ENCODE measurements around the gene PLEKHG1. TPM values are rescaled to one million over a fixed set of nuclear protein-coding genes. Genes with fewer than 3 reads are reported as not detected.

PLEKHG1 gene
- total and polyA plus RNA-seq, 8 donors: 1.3 to 6.4 (median 2.6) TPM

DNA sequence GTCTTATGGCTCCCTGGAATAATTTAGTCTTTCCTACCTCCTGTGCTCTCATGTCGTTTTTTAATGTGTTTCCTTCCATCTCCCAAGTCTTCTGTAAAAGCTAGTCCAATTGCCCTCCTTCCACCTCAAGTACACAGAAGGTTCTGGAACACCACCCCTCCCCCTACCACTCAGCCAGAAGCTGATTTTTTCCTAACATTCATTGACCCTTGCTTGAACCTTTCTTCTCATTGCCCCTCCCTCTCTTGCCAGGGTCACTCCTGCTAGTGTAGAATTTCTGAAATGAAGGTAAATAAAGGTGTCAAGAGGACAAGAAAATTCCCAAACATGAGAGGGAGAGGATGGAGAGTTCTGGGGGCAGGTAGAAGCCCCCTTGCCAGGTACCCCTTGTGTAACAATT, 38.6 kb downstream of the PLEKHG1 start:
- intact Hi-C loops (cut with DNase I): no loop called here
- DNase-seq (no peak), ATAC-seq (no peak), FAIRE-seq (no peak)
- Histone ChIP-seq H3K27ac (no peak overlapping the region), H3K9me3 (no peaks in the 10 kb centered on the region), H3K4me1 (peaks cover 0 to 8% (median 0%) of the 10 kb centered on the region in 3 donors), H3K4me3 (no peak overlapping the region), H3K27me3 (no peaks in the 10 kb centered on the region), H3K36me3 (no peaks in the 10 kb centered on the region)
- WGBS, 2 donors: 58 to 67% methylated on average over 1 of the region's 1 CpG
- TF ChIP-seq, protein P1, sequence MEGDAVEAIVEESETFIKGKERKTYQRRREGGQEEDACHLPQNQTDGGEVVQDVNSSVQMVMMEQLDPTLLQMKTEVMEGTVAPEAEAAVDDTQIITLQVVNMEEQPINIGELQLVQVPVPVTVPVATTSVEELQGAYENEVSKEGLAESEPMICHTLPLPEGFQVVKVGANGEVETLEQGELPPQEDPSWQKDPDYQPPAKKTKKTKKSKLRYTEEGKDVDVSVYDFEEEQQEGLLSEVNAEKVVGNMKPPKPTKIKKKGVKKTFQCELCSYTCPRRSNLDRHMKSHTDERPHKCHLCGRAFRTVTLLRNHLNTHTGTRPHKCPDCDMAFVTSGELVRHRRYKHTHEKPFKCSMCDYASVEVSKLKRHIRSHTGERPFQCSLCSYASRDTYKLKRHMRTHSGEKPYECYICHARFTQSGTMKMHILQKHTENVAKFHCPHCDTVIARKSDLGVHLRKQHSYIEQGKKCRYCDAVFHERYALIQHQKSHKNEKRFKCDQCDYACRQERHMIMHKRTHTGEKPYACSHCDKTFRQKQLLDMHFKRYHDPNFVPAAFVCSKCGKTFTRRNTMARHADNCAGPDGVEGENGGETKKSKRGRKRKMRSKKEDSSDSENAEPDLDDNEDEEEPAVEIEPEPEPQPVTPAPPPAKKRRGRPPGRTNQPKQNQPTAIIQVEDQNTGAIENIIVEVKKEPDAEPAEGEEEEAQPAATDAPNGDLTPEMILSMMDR (IDR thresholded peaks at IDR 0.05): no peak

DNA sequence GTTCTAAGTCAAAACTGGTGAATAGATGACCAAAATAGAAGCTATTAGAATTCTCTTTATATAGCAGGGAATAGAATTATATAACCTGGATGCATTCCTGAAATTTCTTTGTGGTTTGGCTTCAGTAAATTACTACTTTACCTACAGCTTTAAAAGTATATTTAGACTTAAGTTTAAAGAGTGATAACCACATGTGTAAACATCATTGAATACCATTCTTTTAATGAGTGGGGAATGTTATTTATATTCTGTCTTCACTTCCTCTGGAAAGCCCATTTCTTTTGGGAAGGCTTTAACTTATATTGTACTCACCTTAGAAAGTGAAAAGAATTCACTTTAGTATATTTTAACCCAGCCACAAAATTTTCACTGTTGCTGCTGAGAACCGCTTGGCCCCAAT, 39.1 kb downstream of the PLEKHG1 start:
- Histone ChIP-seq H3K4me3 (no peak overlapping the region), H3K9me3 (no peaks in the 10 kb centered on the region), H3K27me3 (no peaks in the 10 kb centered on the region), H3K36me3 (no peaks in the 10 kb centered on the region), H3K27ac (no peak overlapping the region), H3K4me1 (peaks cover 0 to 8% (median 0%) of the 10 kb centered on the region in 3 donors)
- 96 to 100% methylated on average over 1 of the region's 1 CpG for WGBS, 2 donors
- intact Hi-C loops (cut with DNase I): no loop called here
- ATAC-seq (no peak), FAIRE-seq (no peak), DNase-seq (no peak)
- TF ChIP-seq, protein P1 (IDR thresholded peaks at IDR 0.05): no peak

DNA sequence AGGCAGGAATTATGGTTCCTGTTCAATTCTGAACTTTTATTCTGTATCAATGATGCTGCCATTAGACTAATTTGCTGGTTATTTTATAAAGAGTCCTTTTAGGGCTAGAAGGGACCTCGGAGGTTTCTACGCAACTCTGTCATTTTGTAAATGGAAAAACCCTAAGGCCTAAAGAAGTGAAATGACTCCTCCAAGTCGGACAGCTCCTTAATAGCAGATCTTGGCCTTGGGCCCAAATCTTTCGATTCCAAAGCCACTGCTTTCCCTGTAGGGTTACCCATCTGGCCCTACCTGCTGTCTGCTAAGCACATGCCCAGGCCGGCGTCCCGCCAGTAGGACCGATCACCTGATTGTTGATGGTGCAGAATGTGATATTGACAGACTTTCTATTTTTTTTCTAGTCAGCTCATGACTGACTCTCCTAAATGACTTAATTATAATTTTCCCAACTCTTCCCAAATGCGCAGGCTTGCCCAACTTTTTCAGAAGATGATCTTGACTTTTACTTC, 40.2 kb downstream of the PLEKHG1 start:
- no peak for FAIRE-seq
- no peak overlapping the region for H3K4me3 ChIP-seq
- H3K36me3 ChIP-seq: no peaks in the 10 kb centered on the region
- no peak overlapping the region for H3K27ac ChIP-seq
- H3K9me3 ChIP-seq: no peaks in the 10 kb centered on the region
- ATAC-seq: no peak
- H3K4me1 ChIP-seq: peaks cover 0 to 8% (median 0%) of the 10 kb centered on the region in 3 donors
- intact Hi-C loops (cut with DNase I): no loop called here
- TF ChIP-seq, protein P1 (IDR thresholded peaks at IDR 0.05): no peak
- no peak for DNase-seq
- no peaks in the 10 kb centered on the region for H3K27me3 ChIP-seq
- 91 to 93% methylated on average over 9 of the region's 9 CpGs for WGBS, 2 donors

DNA sequence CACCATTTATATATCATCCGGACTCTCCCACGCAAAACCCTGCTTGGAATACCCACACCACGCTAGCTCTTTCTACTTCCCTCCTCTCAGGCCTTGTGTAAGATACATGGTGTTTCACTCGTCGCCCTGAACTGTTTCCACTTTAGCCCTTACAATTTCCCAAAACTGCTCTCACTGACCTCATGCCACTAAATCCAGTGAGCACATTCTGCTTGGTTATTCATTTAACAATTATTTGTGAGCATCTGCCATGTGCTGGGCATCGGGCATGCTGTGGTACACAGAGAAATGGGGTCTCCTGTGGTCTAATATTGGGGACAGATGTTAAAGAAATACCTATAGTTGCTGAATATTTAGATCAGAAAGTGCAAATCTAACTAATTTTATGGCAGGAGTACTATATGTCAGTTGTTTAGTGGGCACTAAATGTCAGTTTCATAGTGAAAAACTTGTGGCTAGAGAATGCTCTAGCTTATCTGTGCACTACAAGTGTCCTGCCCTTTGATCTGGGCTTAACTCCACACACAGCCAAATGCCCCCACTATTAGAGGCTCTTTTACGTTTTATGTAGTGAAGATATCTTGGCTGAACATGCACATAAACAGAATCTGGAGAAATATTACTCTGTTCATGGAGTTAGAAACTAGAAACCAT, 41.0 kb downstream of the PLEKHG1 start:
- H3K4me3 ChIP-seq: no peak overlapping the region

More for the DNA sequence above, 41.0 kb downstream of the PLEKHG1 start:
- TF ChIP-seq, protein P1 (IDR thresholded peaks at IDR 0.05): no peak
- intact Hi-C loops (cut with DNase I): no loop called here
- ATAC-seq (no peak), DNase-seq (no peak), FAIRE-seq (no peak)
- H3K9me3 ChIP-seq: no peaks in the 10 kb centered on the region
- 84 to 89% methylated on average over 7 of the region's 7 CpGs for WGBS, 2 donors
- H3K36me3 ChIP-seq: no peaks in the 10 kb centered on the region
- no peak overlapping the region for H3K27ac ChIP-seq
- H3K4me1 ChIP-seq: peaks cover 0 to 8% (median 0%) of the 10 kb centered on the region in 3 donors
- no peaks in the 10 kb centered on the region for H3K27me3 ChIP-seq
